GM18861 (cell line): ENCODE measurements around the gene GLRA1.
"Not testable (repeated sequence)": the region's sequence is repeated elsewhere in the genome, so short reads cannot be mapped to it uniquely, and the experiment has no call there.

Experiments
- ATAC-seq: cut with Tn5 transposase; IDR thresholded peaks from one replicate; pipeline ENCODE4 v1.9.1; 2021; ENCODE audit not compliant: unreplicated experiment

GLRA1 gene

GRCh38 chr5:151886546-151887275, 37.9 kb downstream of the GLRA1 start:
- ATAC-seq: no peak

GRCh38 chr5:151885138-151885908, 39.3 kb downstream of the GLRA1 start:
- no peak for ATAC-seq

GRCh38 chr5:151881621-151882225, 42.9 kb downstream of the GLRA1 start:
- no peak for ATAC-seq

GRCh38 chr5:151880324-151880723, 44.3 kb downstream of the GLRA1 start:
- no peak for ATAC-seq

- no peak for ATAC-seq
Measured at GRCh38 chr5:151873701-151874100, 51.0 kb downstream of the GLRA1 start.

- no peak for ATAC-seq
Measured at GRCh38 chr5:151872701-151873100, 52.0 kb downstream of the GLRA1 start.

- ATAC-seq: no peak
Measured at GRCh38 chr5:151870820-151871219, 53.8 kb downstream of the GLRA1 start.

- ATAC-seq: no peak
Measured at GRCh38 chr5:151870271-151870670, 54.4 kb downstream of the GLRA1 start.

GRCh38 chr5:151869843-151870242, 54.8 kb downstream of the GLRA1 start:
- ATAC-seq: no peak

GRCh38 chr5:151868451-151868850, 56.2 kb downstream of the GLRA1 start:
- peak; percentile 69 for ATAC-seq

- no peak for ATAC-seq
Measured at GRCh38 chr5:151864061-151864748, 60.4 kb downstream of the GLRA1 start.

GRCh38 chr5:151863566-151863965, 61.1 kb downstream of the GLRA1 start:
- ATAC-seq: no peak

GRCh38 chr5:151862811-151863472, 61.7 kb downstream of the GLRA1 start:
- ATAC-seq: no peak

GRCh38 chr5:151860867-151861266, 63.8 kb downstream of the GLRA1 start:
- not testable (repeated sequence) for ATAC-seq

- ATAC-seq: no peak
Measured at GRCh38 chr5:151856861-151857260, 67.8 kb downstream of the GLRA1 start.

- ATAC-seq: no peak
Measured at GRCh38 chr5:151855701-151856100, 69.0 kb downstream of the GLRA1 start.

GRCh38 chr5:151847871-151848270, 76.8 kb downstream of the GLRA1 start:
- ATAC-seq: no peak

- no peak for ATAC-seq
Measured at GRCh38 chr5:151846765-151847164, 77.9 kb downstream of the GLRA1 start.

- not testable (repeated sequence) for ATAC-seq
Measured at GRCh38 chr5:151832843-151833242, 91.8 kb downstream of the GLRA1 start.

- no peak for ATAC-seq
Measured at GRCh38 chr5:151829370-151829769, 95.3 kb downstream of the GLRA1 start.

GRCh38 chr5:151825445-151825844, 99.2 kb downstream of the GLRA1 start:
- ATAC-seq: no peak
